Thoracic aorta (tissue), 2 donors: ENCODE data around the gene TNS3. TPM values are rescaled to one million over a fixed set of nuclear protein-coding genes. Genes with fewer than 3 reads are reported as not detected.

Experiments used
- ATAC-seq: fragments of 150-250 bp; one replicate; pipeline ENCODE4 v1.8.0; 2017; ENCODE audit warnings: low read depth; ENCODE audit not compliant: insufficient number of reproducible peaks, low FRiP score
- DNase-seq: peaks from one replicate; pipeline ENCODE4 v3.0.0-alpha.2; 2020; ENCODE audit warnings: low spot score
- H3K27ac ChIP-seq, 2 donors: fragments of 200-600 bp; sonication (generic); 1 replicate in 1 of 2; 2 replicates in 1 of 2; pipeline ENCODE4 v1.5.1; 2016; ENCODE audit warnings: mild to moderate bottlenecking in 2 of 2, moderate library complexity in 2 of 2
- H3K27me3 ChIP-seq: fragments of 200-600 bp; sonication (generic); replicated peaks from 2 replicates; pipeline ENCODE4 v1.6.0; 2016; ENCODE audit warnings: mild to moderate bottlenecking; ENCODE audit not compliant: insufficient read depth
- H3K36me3 ChIP-seq: fragments of 200-600 bp; sonication (generic); one replicate; pipeline ENCODE4 v1.5.1; 2016
- H3K4me1 ChIP-seq, 2 donors: fragments of 200-600 bp; sonication (generic); 1 replicate in 1 of 2; 2 replicates in 1 of 2; pipeline versions ENCODE4 v1.5.1 to v1.6.0; 2016; ENCODE audit warnings: low read depth in 2 of 2, mild to moderate bottlenecking in 1 of 2; ENCODE audit not compliant: control insufficient read depth in 1 of 2
- H3K4me3 ChIP-seq: fragments of 200-600 bp; sonication (generic); 2 replicates; pipeline ENCODE4 v1.5.1; 2016; ENCODE audit warnings: mild to moderate bottlenecking
- H3K9me3 ChIP-seq: fragments of 200-600 bp; sonication (generic); 2 replicates; pipeline ENCODE4 v1.5.1; 2016
- CTCF ChIP-seq: fragments of 200-600 bp; sonication (generic); IDR thresholded peaks from one replicate; pipeline ENCODE4 v1.5.1; 2019; ENCODE audit warnings: antibody characterized with exemption
- total RNA-seq, 2 donors: library from RNA; depleted of rRNA; stranded (reverse); fragments of >200 nt; gene quantifications; one replicate each; pipeline versions ENCODE4 v1.1.0 to v1.2.3, GENCODE V29; 2016

TNS3 gene
- total RNA-seq, 2 donors from 2014 or later = 138 to 151 TPM

DNA sequence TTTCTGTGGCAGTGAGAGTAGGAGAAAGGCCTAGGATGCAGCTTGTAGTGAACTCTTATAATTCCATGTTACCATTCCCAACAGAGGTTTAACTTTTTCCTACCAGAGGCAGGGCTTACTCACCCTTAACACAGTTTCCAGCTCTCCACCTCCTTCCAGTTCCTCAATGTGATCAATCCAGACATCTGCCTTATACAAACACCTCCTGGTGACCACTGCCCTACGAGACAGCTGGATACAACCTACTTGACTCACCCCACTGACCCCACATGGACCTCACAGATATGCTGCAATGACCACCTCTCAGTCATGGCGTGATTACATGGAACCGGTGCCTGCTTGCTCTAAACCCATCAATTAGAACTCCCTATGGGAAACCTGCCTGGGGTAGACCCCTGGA lies 326.5 kb downstream of the TNS3 start:
- H3K4me1 ChIP-seq = peaks cover 2 to 20% of the 10 kb centered on the region in 2 donors
- no peaks in the 10 kb centered on the region for H3K36me3 ChIP-seq
- H3K9me3 ChIP-seq = no peaks in the 10 kb centered on the region
- H3K27me3 ChIP-seq = no peaks in the 10 kb centered on the region
- ATAC-seq (no peak), DNase-seq (no peak)
- TF ChIP-seq CTCF = no peak
- H3K4me3 ChIP-seq = no peak overlapping the region
- H3K27ac ChIP-seq = no peak overlapping the region

- no peak for TF ChIP-seq CTCF
- no peaks in the 10 kb centered on the region for H3K27me3 ChIP-seq
- no peak for ATAC-seq
- H3K4me3 ChIP-seq = no peak overlapping the region
- no peak overlapping the region for H3K27ac ChIP-seq
- peaks cover 2 to 20% of the 10 kb centered on the region in 2 donors for H3K4me1 ChIP-seq
- no peaks in the 10 kb centered on the region for H3K9me3 ChIP-seq
- no peaks in the 10 kb centered on the region for H3K36me3 ChIP-seq
- DNase-seq = no peak
These were observed 326.9 kb downstream of the TNS3 start for GRCh38 chr7:47255007-47255406.

DNA sequence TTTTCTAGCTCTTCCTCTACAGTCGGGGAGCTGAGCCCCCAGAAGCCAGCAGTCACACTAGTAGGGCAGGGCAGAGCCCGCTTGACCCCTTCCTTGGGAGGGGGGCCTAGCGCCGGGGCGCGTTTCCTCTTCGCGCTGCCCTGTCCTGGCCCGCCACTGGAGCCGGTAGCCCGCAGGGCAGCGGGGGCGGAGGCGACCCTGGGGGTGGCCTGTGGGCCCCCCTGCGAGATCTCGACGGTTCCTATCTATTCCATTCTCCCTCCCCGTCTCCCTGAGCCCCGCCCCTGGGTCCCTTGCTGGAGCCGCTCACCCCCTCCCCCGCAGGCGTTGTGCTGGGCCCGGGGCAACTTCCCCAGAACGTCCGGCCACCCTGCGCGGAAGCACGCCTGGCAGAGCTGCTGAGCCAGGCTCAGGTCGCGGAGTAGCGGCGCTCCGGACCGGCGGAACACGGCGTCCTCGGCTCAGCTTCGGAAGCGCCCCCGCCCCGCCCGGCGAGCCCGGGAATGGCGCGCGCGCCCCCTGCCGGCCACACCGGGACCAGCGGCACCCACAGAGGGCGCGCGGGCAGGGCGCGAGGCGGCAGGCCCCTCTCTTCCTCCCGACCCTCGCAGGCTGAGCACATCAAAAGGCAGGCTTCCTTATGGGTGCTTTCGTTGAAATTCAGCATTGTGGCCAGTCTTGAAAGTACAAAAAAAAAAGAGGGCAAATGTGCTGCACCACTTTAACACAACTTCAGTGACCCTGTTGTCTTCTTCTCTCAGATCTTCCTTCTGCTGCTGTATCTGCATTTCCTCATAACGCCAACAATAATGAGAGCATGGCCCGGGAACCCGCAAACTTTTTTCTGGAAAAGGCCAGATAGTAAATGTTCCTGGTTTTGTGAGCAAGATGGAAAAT lies 327.6 kb downstream of the TNS3 start:
- peak; percentile 25 for DNase-seq
- Histone ChIP-seq H3K9me3 (no peaks in the 10 kb centered on the region), H3K36me3 (no peaks in the 10 kb centered on the region), H3K27ac (peak overlapping the region; percentile 76 to 78), H3K4me1 (peaks cover 2 to 20% of the 10 kb centered on the region in 2 donors), H3K27me3 (no peaks in the 10 kb centered on the region), H3K4me3 (peak overlapping the region; percentile 82)
- ATAC-seq = peak; percentile 77
- peak; percentile 97 for TF ChIP-seq CTCF

DNA sequence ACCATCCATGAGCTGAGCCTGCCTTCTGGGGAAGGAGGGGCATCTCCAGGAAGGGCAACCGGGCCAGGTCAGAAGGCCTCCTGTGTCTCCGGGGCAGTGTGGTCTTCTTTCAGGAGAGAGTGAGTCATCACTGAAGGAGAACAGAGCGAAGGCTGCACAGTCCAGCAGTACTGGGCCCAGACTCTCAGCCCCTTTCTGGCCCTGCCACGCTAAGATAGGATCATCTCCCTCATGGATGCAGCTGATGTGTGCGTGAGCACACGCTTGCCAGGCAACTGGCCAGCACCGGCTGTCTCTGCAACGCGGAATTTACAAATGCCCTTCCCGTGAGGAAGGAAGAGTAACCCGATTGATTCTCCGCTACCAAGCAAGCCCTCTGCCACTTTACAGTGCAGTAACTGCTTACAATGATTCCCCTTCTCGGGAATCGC lies 328.2 kb downstream of the TNS3 start:
- Histone ChIP-seq H3K4me3 (peak overlapping the region; percentile 82), H3K36me3 (no peaks in the 10 kb centered on the region), H3K27me3 (no peaks in the 10 kb centered on the region), H3K4me1 (peaks cover 2 to 18% of the 10 kb centered on the region in 2 donors), H3K27ac (peak overlapping the region; percentile 76 to 78), H3K9me3 (no peaks in the 10 kb centered on the region)
- DNase-seq (no peak), ATAC-seq (peak; percentile 66)
- TF ChIP-seq CTCF = no peak

DNA sequence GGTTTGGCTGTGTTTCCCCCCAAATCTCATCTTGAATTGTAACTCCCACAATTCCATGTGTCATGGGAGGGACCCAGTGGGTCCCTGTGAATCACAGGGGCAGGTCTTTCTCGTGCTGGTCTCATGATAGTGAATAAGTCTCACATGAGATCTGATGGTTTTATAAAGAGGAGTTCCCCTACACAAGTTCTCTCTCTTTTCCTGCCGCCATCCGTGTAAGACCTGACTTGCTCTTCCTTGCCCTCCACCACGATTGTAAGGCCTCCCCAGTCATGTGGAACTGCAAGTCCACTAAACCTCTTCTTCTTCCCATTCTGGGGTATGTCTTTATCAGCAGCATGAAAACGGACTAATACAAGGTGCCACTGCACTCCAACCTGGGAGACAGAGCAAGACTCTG lies 329.2 kb downstream of the TNS3 start:
- ATAC-seq = no peak
- TF ChIP-seq CTCF = no peak
- no peak for DNase-seq
- Histone ChIP-seq H3K4me1 (peaks cover 2 to 15% of the 10 kb centered on the region in 2 donors), H3K36me3 (no peaks in the 10 kb centered on the region), H3K9me3 (no peaks in the 10 kb centered on the region), H3K27me3 (no peaks in the 10 kb centered on the region), H3K4me3 (no peak overlapping the region), H3K27ac (no peak overlapping the region)
